ENCODE data around the gene CHRNB4.

The CHRNB4 gene

GRCh38 chr15:78619022-78619950 is 21.7 kb downstream of the CHRNB4 start:
- no peak overlapping the region for H4K91ac ChIP-seq (ENCODE audit: low read depth, low read length)
- peaks cover 0 to 10% of the 10 kb centered on the region in 2 experiments for H3K4me1 ChIP-seq (ENCODE audit: control insufficient read depth in 1 of 2, insufficient read depth in 2 of 2, low read length in 2 of 2)
- no peak overlapping the region for H3K23ac ChIP-seq (ENCODE audit: low read length)
- no peak for DNase-seq
- H3K27me3 ChIP-seq (ENCODE audit: insufficient read depth, low read length) = peaks cover 32% of the 10 kb centered on the region
- H2AK5ac ChIP-seq (ENCODE audit: low read length) = no peak overlapping the region
- peaks cover 2% of the 10 kb centered on the region for H3K9me3 ChIP-seq (ENCODE audit: insufficient read depth, low read depth, low read length)
- no peak overlapping the region for H3K4me3 ChIP-seq (ENCODE audit: low read depth, low read length)
- H3K9ac ChIP-seq (ENCODE audit: low read length) = no peak overlapping the region
- H3K27ac ChIP-seq (ENCODE audit: low read depth, low read length) = no peak overlapping the region
- no peak overlapping the region for H2AFZ ChIP-seq (ENCODE audit: insufficient read depth, low read length, poor library complexity)
- no CpG with 5 or more reads among the region's 20 CpGs for WGBS (ENCODE audit: extremely low coverage, insufficient coverage, insufficient read length)
- no peak overlapping the region for H3K14ac ChIP-seq (ENCODE audit: low read length)
- H4K8ac ChIP-seq (ENCODE audit: low read depth, low read length) = no peak overlapping the region
- no peak overlapping the region for H2BK12ac ChIP-seq (ENCODE audit: low read length)
- H3K36me3 ChIP-seq (ENCODE audit: control insufficient read depth in 1 of 2, insufficient read depth in 2 of 2, low read length in 2 of 2) = no peaks in the 10 kb centered on the region
- no peaks in the 10 kb centered on the region for H3K79me1 ChIP-seq (ENCODE audit: low read length)
- no peaks in the 10 kb centered on the region for H3K79me2 ChIP-seq (ENCODE audit: control insufficient read depth, insufficient read depth, low read length, poor library complexity)
- H2BK120ac ChIP-seq (ENCODE audit: insufficient read depth, low read length, poor library complexity) = no peak overlapping the region
- no peak overlapping the region for H3K18ac ChIP-seq (ENCODE audit: low read length)
- H3K4ac ChIP-seq (ENCODE audit: low read depth, low read length) = no peak overlapping the region
- H3K4me2 ChIP-seq (ENCODE audit: low read length) = peak overlapping the region; percentile 73
- H2BK5ac ChIP-seq (ENCODE audit: low read depth, low read length, poor library complexity) = no peak overlapping the region
- no peak overlapping the region for H4K12ac ChIP-seq (ENCODE audit: low read depth, low read length)

DNA sequence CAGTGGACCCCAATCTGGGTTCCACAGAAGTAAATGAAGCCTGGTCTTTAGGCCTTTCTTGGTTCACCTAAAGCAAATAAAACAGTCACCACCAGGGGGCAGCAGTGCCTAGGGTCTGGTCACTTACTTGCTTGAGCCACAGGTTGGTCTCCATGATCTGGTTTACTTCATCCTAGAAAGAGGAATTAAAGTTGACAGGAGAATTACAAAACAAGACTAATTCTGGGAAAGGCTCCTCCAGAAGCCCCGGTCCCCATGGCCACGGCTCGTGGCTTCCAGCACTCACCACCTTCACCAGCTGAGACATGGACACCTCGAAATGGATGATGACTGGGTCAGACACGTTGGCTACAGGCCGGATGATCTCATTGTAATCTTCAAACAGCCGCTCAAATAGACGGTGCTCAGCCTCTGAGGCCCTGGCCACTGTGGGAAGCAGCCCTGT is 22.5 kb downstream of the CHRNB4 start:
- H2BK5ac ChIP-seq (ENCODE audit: low read depth, low read length, poor library complexity) = no peak overlapping the region
- H3K23ac ChIP-seq (ENCODE audit: low read length) = no peak overlapping the region
- H2AK5ac ChIP-seq (ENCODE audit: low read length) = no peak overlapping the region
- no peak overlapping the region for H3K4me3 ChIP-seq (ENCODE audit: low read depth, low read length)
- H3K14ac ChIP-seq (ENCODE audit: low read length) = no peak overlapping the region
- H3K4me2 ChIP-seq (ENCODE audit: low read length) = no peak overlapping the region
- no peak overlapping the region for H3K4ac ChIP-seq (ENCODE audit: low read depth, low read length)
- peaks cover 32% of the 10 kb centered on the region for H3K27me3 ChIP-seq (ENCODE audit: insufficient read depth, low read length)
- H2BK12ac ChIP-seq (ENCODE audit: low read length) = no peak overlapping the region
- H3K79me2 ChIP-seq (ENCODE audit: control insufficient read depth, insufficient read depth, low read length, poor library complexity) = no peaks in the 10 kb centered on the region
- DNase-seq = peak; percentile 71 to 94
- H4K12ac ChIP-seq (ENCODE audit: low read depth, low read length) = no peak overlapping the region
- H2AFZ ChIP-seq (ENCODE audit: insufficient read depth, low read length, poor library complexity) = no peak overlapping the region
- no peak overlapping the region for H4K91ac ChIP-seq (ENCODE audit: low read depth, low read length)
- H3K27ac ChIP-seq (ENCODE audit: low read depth, low read length) = no peak overlapping the region
- no peak overlapping the region for H3K18ac ChIP-seq (ENCODE audit: low read length)
- H3K79me1 ChIP-seq (ENCODE audit: low read length) = no peaks in the 10 kb centered on the region
- no CpG with 5 or more reads among the region's 8 CpGs for WGBS (ENCODE audit: extremely low coverage, insufficient coverage, insufficient read length)
- H3K4me1 ChIP-seq (ENCODE audit: control insufficient read depth in 1 of 2, insufficient read depth in 2 of 2, low read length in 2 of 2) = peaks cover 0 to 10% of the 10 kb centered on the region in 2 experiments
- no peak overlapping the region for H2BK120ac ChIP-seq (ENCODE audit: insufficient read depth, low read length, poor library complexity)
- H3K9me3 ChIP-seq (ENCODE audit: insufficient read depth, low read depth, low read length) = peaks cover 2% of the 10 kb centered on the region
- no peak overlapping the region for H3K9ac ChIP-seq (ENCODE audit: low read length)
- H3K36me3 ChIP-seq (ENCODE audit: control insufficient read depth in 1 of 2, insufficient read depth in 2 of 2, low read length in 2 of 2) = no peaks in the 10 kb centered on the region
- no peak overlapping the region for H4K8ac ChIP-seq (ENCODE audit: low read depth, low read length)

DNA sequence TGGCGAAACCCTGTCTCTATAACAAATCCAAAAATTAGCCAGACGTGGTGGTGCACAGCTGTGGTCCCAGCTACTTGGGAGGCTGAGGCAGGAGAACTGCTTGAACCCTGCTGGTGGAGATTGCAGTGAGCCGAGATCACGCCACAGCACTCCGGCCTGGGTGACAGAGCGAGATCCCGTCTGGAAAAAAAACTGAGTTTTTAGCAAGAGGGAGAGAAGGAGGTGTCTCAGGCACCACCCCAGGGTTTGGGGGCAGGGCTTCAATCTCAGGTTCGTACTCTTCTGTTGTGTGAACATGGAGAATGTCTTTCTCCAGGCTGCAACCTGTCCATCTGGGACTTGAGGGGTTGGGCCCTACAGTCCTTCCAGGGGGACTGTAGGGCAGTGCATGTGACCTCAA is 22.9 kb downstream of the CHRNB4 start:
- Histone ChIP-seq H3K4me3 (ENCODE audit: low read depth, low read length) (no peak overlapping the region), H4K91ac (ENCODE audit: low read depth, low read length) (no peak overlapping the region), H3K79me1 (ENCODE audit: low read length) (no peaks in the 10 kb centered on the region)

GRCh38 chr15:78617516-78617915 is 23.5 kb downstream of the CHRNB4 start:
- Histone ChIP-seq H2BK5ac (ENCODE audit: low read depth, low read length, poor library complexity) (no peak overlapping the region), H3K9me3 (ENCODE audit: insufficient read depth, low read depth, low read length) (peaks cover 2% of the 10 kb centered on the region), H2BK120ac (ENCODE audit: insufficient read depth, low read length, poor library complexity) (no peak overlapping the region), H4K91ac (ENCODE audit: low read depth, low read length) (no peak overlapping the region), H3K9ac (ENCODE audit: low read length) (no peak overlapping the region), H3K14ac (ENCODE audit: low read length) (no peak overlapping the region), H4K8ac (ENCODE audit: low read depth, low read length) (no peak overlapping the region), H2AK5ac (ENCODE audit: low read length) (no peak overlapping the region), H4K12ac (ENCODE audit: low read depth, low read length) (no peak overlapping the region), H3K23ac (ENCODE audit: low read length) (no peak overlapping the region), H2AFZ (ENCODE audit: insufficient read depth, low read length, poor library complexity) (no peak overlapping the region), H3K27me3 (ENCODE audit: insufficient read depth, low read length) (peaks cover 32% of the 10 kb centered on the region), H3K79me2 (ENCODE audit: control insufficient read depth, insufficient read depth, low read length, poor library complexity) (no peaks in the 10 kb centered on the region), H3K4me2 (ENCODE audit: low read length) (no peak overlapping the region), H3K36me3 (ENCODE audit: control insufficient read depth in 1 of 2, insufficient read depth in 2 of 2, low read length in 2 of 2) (no peaks in the 10 kb centered on the region), H3K4ac (ENCODE audit: low read depth, low read length) (no peak overlapping the region), H3K79me1 (ENCODE audit: low read length) (no peaks in the 10 kb centered on the region), H2BK12ac (ENCODE audit: low read length) (no peak overlapping the region), H3K4me3 (ENCODE audit: low read depth, low read length) (no peak overlapping the region), H3K27ac (ENCODE audit: low read depth, low read length) (no peak overlapping the region), H3K18ac (ENCODE audit: low read length) (no peak overlapping the region), H3K4me1 (ENCODE audit: control insufficient read depth in 1 of 2, insufficient read depth in 2 of 2, low read length in 2 of 2) (peaks cover 0 to 10% of the 10 kb centered on the region in 2 experiments)
- WGBS (ENCODE audit: extremely low coverage, insufficient coverage, insufficient read length) = no CpG with 5 or more reads among the region's 5 CpGs
- DNase-seq = no peak

More for the DNA sequence above, 22.9 kb downstream of the CHRNB4 start:
- H2AFZ ChIP-seq (ENCODE audit: insufficient read depth, low read length, poor library complexity) = no peak overlapping the region
- no peak overlapping the region for H4K8ac ChIP-seq (ENCODE audit: low read depth, low read length)
- no peak overlapping the region for H4K12ac ChIP-seq (ENCODE audit: low read depth, low read length)
- WGBS (ENCODE audit: extremely low coverage, insufficient coverage, insufficient read length) = no CpG with 5 or more reads among the region's 8 CpGs
- no peak for DNase-seq
- no peak overlapping the region for H2BK120ac ChIP-seq (ENCODE audit: insufficient read depth, low read length, poor library complexity)
- peaks cover 2% of the 10 kb centered on the region for H3K9me3 ChIP-seq (ENCODE audit: insufficient read depth, low read depth, low read length)
- H3K36me3 ChIP-seq (ENCODE audit: control insufficient read depth in 1 of 2, insufficient read depth in 2 of 2, low read length in 2 of 2) = no peaks in the 10 kb centered on the region
- no peak overlapping the region for H3K14ac ChIP-seq (ENCODE audit: low read length)
- no peak overlapping the region for H2AK5ac ChIP-seq (ENCODE audit: low read length)
- H3K4ac ChIP-seq (ENCODE audit: low read depth, low read length) = no peak overlapping the region
- H3K9ac ChIP-seq (ENCODE audit: low read length) = no peak overlapping the region
- no peak overlapping the region for H3K27ac ChIP-seq (ENCODE audit: low read depth, low read length)
- no peak overlapping the region for H3K18ac ChIP-seq (ENCODE audit: low read length)
- H2BK12ac ChIP-seq (ENCODE audit: low read length) = no peak overlapping the region
- peaks cover 0 to 10% of the 10 kb centered on the region in 2 experiments for H3K4me1 ChIP-seq (ENCODE audit: control insufficient read depth in 1 of 2, insufficient read depth in 2 of 2, low read length in 2 of 2)
- peaks cover 32% of the 10 kb centered on the region for H3K27me3 ChIP-seq (ENCODE audit: insufficient read depth, low read length)
- H3K23ac ChIP-seq (ENCODE audit: low read length) = no peak overlapping the region
- no peak overlapping the region for H2BK5ac ChIP-seq (ENCODE audit: low read depth, low read length, poor library complexity)
- H3K4me2 ChIP-seq (ENCODE audit: low read length) = no peak overlapping the region
- H3K79me2 ChIP-seq (ENCODE audit: control insufficient read depth, insufficient read depth, low read length, poor library complexity) = no peaks in the 10 kb centered on the region

All from trophoblast cell (in vitro differentiated cells and primary cell).